Liver (tissue), 9 donors: ENCODE data around the gene AGPAT4. TPM values are rescaled to one million over a fixed set of nuclear protein-coding genes. Genes with fewer than 3 reads are reported as not detected.

ENCODE experiments used
- DNase-seq: peaks from one replicate; pipeline ENCODE4 v3.0.0-alpha.2; 2017; ENCODE audit warnings: low spot score
- H3K27ac ChIP-seq, 2 donors: one replicate each; pipeline ENCODE4 v1.7.0; 2013; ENCODE audit warnings: inconsistent platforms in 2 of 2, low read length in 2 of 2, control low read depth in 1 of 2, low read depth in 1 of 2, mild to moderate bottlenecking in 1 of 2
- H3K27me3 ChIP-seq, 4 donors: one replicate each; pipeline versions ENCODE4 v1.6.1 to v1.7.0; 2013; ENCODE audit warnings: low read length in 3 of 4, inconsistent platforms in 1 of 4, mild to moderate bottlenecking in 1 of 4, moderate library complexity in 1 of 4; ENCODE audit not compliant: control insufficient read depth in 4 of 4, insufficient read depth in 4 of 4
- H3K36me3 ChIP-seq, 4 donors: one replicate each; pipeline versions ENCODE4 v1.6.1 to v1.7.0; 2013; ENCODE audit warnings: low read length in 3 of 4, mild to moderate bottlenecking in 3 of 4, low read depth in 1 of 4, moderate library complexity in 1 of 4; ENCODE audit not compliant: control insufficient read depth in 4 of 4, insufficient read depth in 3 of 4
- H3K4me1 ChIP-seq, 4 donors: one replicate each; pipeline versions ENCODE4 v1.6.1 to v1.7.0; 2013; ENCODE audit warnings: low read length in 3 of 4, mild to moderate bottlenecking in 3 of 4, moderate library complexity in 1 of 4; ENCODE audit not compliant: control insufficient read depth in 4 of 4, insufficient read depth in 4 of 4
- H3K4me3 ChIP-seq, 3 donors: one replicate each; pipeline versions ENCODE4 v1.6.1 to v1.7.0; 2013; ENCODE audit warnings: low read length in 3 of 3, control low read depth in 1 of 3, low read depth in 1 of 3, mild to moderate bottlenecking in 1 of 3
- H3K9ac ChIP-seq, 2 donors: one replicate each; pipeline ENCODE4 v1.7.0; 2013; ENCODE audit warnings: low read length in 2 of 2, mild to moderate bottlenecking in 2 of 2, moderate library complexity in 2 of 2, control low read depth in 1 of 2, low read depth in 1 of 2
- H3K9me3 ChIP-seq, 4 donors: one replicate each; pipeline versions ENCODE4 v1.6.1 to v1.7.0; 2013; ENCODE audit warnings: low read length in 3 of 4; ENCODE audit not compliant: control insufficient read depth in 4 of 4
- ATF3 ChIP-seq: IDR thresholded peaks from 2 replicates; pipeline ENCODE4 v1.6.1; 2016; ENCODE audit warnings: antibody characterized with exemption
- EGR1 ChIP-seq, 2 donors: IDR thresholded peaks; 2 replicates each; pipeline ENCODE4 v1.6.1; 2016 to 2018; ENCODE audit warnings: antibody characterized with exemption in 2 of 2, low read depth in 2 of 2
- FOXA1 ChIP-seq: IDR thresholded peaks from 2 replicates; pipeline ENCODE4 v1.6.1; 2016; ENCODE audit warnings: antibody characterized with exemption
- FOXA2 ChIP-seq: IDR thresholded peaks from 2 replicates; pipeline ENCODE4 v1.6.1; 2016; ENCODE audit warnings: antibody characterized with exemption
- GABPA ChIP-seq, 2 donors: IDR thresholded peaks in 1 of 2; conservative IDR thresholded peaks in 1 of 2; 2 replicates each; pipeline ENCODE4 v1.6.1; 2016; ENCODE audit warnings: antibody characterized with exemption in 2 of 2, mild to moderate bottlenecking in 1 of 2, moderate library complexity in 1 of 2
- HNF4A ChIP-seq, 2 donors: conservative IDR thresholded peaks; 2 replicates each; pipeline ENCODE4 v1.6.1; 2016; ENCODE audit warnings: antibody characterized with exemption in 2 of 2, mild to moderate bottlenecking in 2 of 2
- HNF4G ChIP-seq: IDR thresholded peaks from 2 replicates; pipeline ENCODE4 v1.6.1; 2016; ENCODE audit warnings: antibody characterized with exemption
- JUND ChIP-seq, 2 donors: IDR thresholded peaks; 2 replicates each; pipeline ENCODE4 v1.6.1; 2016; ENCODE audit warnings: antibody characterized with exemption in 2 of 2
- MAX ChIP-seq: IDR thresholded peaks from 2 replicates; pipeline ENCODE4 v1.6.1; 2016; ENCODE audit warnings: antibody characterized with exemption
- RAD21 ChIP-seq, 2 donors: IDR thresholded peaks; 2 replicates each; pipeline ENCODE4 v1.6.1; 2016; ENCODE audit warnings: antibody characterized with exemption in 2 of 2, mild to moderate bottlenecking in 2 of 2
- REST ChIP-seq: IDR thresholded peaks from 2 replicates; pipeline ENCODE4 v1.6.1; 2016; ENCODE audit warnings: antibody characterized with exemption, mild to moderate bottlenecking
- RXRA ChIP-seq, 2 donors: IDR thresholded peaks; 2 replicates each; pipeline ENCODE4 v1.6.1; 2017 to 2018; ENCODE audit warnings: antibody characterized with exemption in 2 of 2, mild to moderate bottlenecking in 1 of 2
- SP1 ChIP-seq: IDR thresholded peaks from 2 replicates; pipeline ENCODE4 v1.6.1; 2018; ENCODE audit warnings: antibody characterized with exemption, mild to moderate bottlenecking
- TAF1 ChIP-seq: conservative IDR thresholded peaks from 2 replicates; pipeline ENCODE4 v1.6.1; 2016; ENCODE audit warnings: antibody characterized with exemption, mild to moderate bottlenecking
- YY1 ChIP-seq: IDR thresholded peaks from 2 replicates; pipeline ENCODE4 v1.6.1; 2016; ENCODE audit warnings: antibody characterized with exemption, mild to moderate bottlenecking
- WGBS: extraction: QIAGEN DNeasy Blood & Tissue Kit; methylation state at CpG from one replicate; pipeline ENCODE4 v1.1.7; 2013; 5-methylcytosine and 5-hydroxymethylcytosine counted together
- polyA plus RNA-seq, 2 donors: library from polyadenylated mRNA; stranded (reverse) in 1 of 2; unstranded in 1 of 2; fragments of 200-250 nt in 1 of 2; fragments of >200 nt in 1 of 2; fragmentation: Nextera tagmentation in 1 of 2; extraction: Ambion mirVana in 1 of 2; gene quantifications; one replicate each; pipeline versions ENCODE4 v1.2.1 to v1.2.3, GENCODE V29; 2013 to 2015
- total RNA-seq, 2 donors: library from RNA; depleted of rRNA; stranded (reverse); fragments of >200 nt; gene quantifications; one replicate each; pipeline ENCODE4 v1.2.3, GENCODE V29; 2014
- TF ChIP-seq, protein P1 (sequence below): fragments of 150-350 bp; IDR thresholded peaks from 2 replicates; pipeline ENCODE4 v1.5.1; 2017; ENCODE audit warnings: improper control_type of control experiment, low read depth, low read length; ENCODE audit not compliant: missing input control
- TF ChIP-seq, protein P2 (sequence below): IDR thresholded peaks from 2 replicates; pipeline ENCODE4 v1.6.1; 2016; ENCODE audit warnings: antibody characterized with exemption
- donor health status: healthy.
- donor health status: healthy.
- donor health status: healthy.
- donor health status: healthy.
- donor health status: healthy.

Gene AGPAT4
- total and polyA plus RNA-seq, 4 donors: 0.44 to 17.5 (median 0.69) TPM

DNA sequence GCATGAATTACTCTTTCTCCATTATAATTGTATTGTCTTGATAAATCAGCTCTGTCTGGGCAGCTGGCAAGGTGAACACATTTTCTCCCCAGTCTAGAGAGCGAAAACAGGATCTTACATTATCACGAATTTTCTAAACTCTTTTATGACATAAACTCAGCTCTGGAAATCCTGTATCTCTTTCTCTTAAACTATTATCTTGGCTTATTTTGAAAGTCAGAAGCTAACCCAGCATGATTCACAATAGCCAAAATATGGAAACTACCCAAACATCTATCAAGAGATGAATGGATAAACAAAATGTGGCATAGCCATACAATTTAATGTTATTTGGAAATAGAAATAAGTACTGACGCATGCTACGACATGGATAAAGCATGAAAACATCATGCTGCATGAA, 25.9 kb upstream of the AGPAT4 start (continued):
- TF ChIP-seq, protein P1, sequence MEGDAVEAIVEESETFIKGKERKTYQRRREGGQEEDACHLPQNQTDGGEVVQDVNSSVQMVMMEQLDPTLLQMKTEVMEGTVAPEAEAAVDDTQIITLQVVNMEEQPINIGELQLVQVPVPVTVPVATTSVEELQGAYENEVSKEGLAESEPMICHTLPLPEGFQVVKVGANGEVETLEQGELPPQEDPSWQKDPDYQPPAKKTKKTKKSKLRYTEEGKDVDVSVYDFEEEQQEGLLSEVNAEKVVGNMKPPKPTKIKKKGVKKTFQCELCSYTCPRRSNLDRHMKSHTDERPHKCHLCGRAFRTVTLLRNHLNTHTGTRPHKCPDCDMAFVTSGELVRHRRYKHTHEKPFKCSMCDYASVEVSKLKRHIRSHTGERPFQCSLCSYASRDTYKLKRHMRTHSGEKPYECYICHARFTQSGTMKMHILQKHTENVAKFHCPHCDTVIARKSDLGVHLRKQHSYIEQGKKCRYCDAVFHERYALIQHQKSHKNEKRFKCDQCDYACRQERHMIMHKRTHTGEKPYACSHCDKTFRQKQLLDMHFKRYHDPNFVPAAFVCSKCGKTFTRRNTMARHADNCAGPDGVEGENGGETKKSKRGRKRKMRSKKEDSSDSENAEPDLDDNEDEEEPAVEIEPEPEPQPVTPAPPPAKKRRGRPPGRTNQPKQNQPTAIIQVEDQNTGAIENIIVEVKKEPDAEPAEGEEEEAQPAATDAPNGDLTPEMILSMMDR: no peak
- TF ChIP-seq FOXA1 (no peak), HNF4A (conservative IDR thresholded peaks at IDR 0.05) (no peak), HNF4G (no peak)

- no peak for TF ChIP-seq ATF3
- no peak for TF ChIP-seq REST
- TF ChIP-seq, protein P2, sequence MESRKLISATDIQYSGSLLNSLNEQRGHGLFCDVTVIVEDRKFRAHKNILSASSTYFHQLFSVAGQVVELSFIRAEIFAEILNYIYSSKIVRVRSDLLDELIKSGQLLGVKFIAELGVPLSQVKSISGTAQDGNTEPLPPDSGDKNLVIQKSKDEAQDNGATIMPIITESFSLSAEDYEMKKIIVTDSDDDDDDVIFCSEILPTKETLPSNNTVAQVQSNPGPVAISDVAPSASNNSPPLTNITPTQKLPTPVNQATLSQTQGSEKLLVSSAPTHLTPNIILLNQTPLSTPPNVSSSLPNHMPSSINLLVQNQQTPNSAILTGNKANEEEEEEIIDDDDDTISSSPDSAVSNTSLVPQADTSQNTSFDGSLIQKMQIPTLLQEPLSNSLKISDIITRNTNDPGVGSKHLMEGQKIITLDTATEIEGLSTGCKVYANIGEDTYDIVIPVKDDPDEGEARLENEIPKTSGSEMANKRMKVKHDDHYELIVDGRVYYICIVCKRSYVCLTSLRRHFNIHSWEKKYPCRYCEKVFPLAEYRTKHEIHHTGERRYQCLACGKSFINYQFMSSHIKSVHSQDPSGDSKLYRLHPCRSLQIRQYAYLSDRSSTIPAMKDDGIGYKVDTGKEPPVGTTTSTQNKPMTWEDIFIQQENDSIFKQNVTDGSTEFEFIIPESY: no peak
- TF ChIP-seq EGR1 (IDR thresholded peaks at IDR 0.05; ENCODE audit: low read depth in 2 of 2): no peak
- TF ChIP-seq YY1: no peak
- TF ChIP-seq JUND (IDR thresholded peaks at IDR 0.05): no peak
- no peak for TF ChIP-seq TAF1
- TF ChIP-seq, protein P1: no peak
- no peak for TF ChIP-seq FOXA1
- TF ChIP-seq MAX: no peak
- no peak for TF ChIP-seq SP1
- TF ChIP-seq GABPA (IDR thresholded peaks at IDR 0.05 in 1 of 2, conservative IDR thresholded peaks at IDR 0.05 in 1 of 2): no peak
- TF ChIP-seq HNF4G: no peak
- no peak for TF ChIP-seq FOXA2
- no peak for TF ChIP-seq RAD21 (IDR thresholded peaks at IDR 0.05)
- no peak for TF ChIP-seq RXRA (IDR thresholded peaks at IDR 0.05)
- no peak for TF ChIP-seq HNF4A (conservative IDR thresholded peaks at IDR 0.05)
- Histone ChIP-seq H3K27ac (no peak overlapping the region), H3K4me1 (no peaks in the 10 kb centered on the region), H3K4me3 (no peak overlapping the region), H3K36me3 (no peaks in the 10 kb centered on the region), H3K27me3 (no peaks in the 10 kb centered on the region), H3K9me3 (no peaks in the 10 kb centered on the region), H3K9ac (no peak overlapping the region)
- DNase-seq: no peak
- 80% methylated on average over 1 of the region's 1 CpG for WGBS
Observed at GRCh38 chr6:161295784-161296183, 21.9 kb upstream of the AGPAT4 start.
